HS-27A (cell line): ENCODE measurements around the gene DOC2B.
A peak's percentile ranks its signal among the peaks of the same experiment; 100 is the strongest.
"Not testable (repeated sequence)": the region's sequence is repeated elsewhere in the genome, so short reads cannot be mapped to it uniquely, and the experiment has no call there.

Experiments used
- DNase-seq: peaks from one replicate; pipeline ENCODE4 v3.0.0-alpha.2; 2012; ENCODE audit warnings: low read depth, missing footprints

DOC2B gene

GRCh38 chr17:144936-145670, 36.3 kb downstream of the DOC2B start:
- DNase-seq: no peak

GRCh38 chr17:143785-144281, 37.6 kb downstream of the DOC2B start:
- peak; percentile 7 for DNase-seq

- DNase-seq: no peak
These were observed 38.3 kb downstream of the DOC2B start for GRCh38 chr17:142876-143784.

- no peak for DNase-seq
These were observed 39.3 kb downstream of the DOC2B start for GRCh38 chr17:142102-142661.

- DNase-seq: not testable (repeated sequence)
These were observed 41.8 kb downstream of the DOC2B start for GRCh38 chr17:139401-140205.

- DNase-seq: not testable (repeated sequence)
These were observed 44.2 kb downstream of the DOC2B start, which contains the start of gene SCGB1C2 for GRCh38 chr17:137166-137807. TSS of gene SCGB1C2 (plus strand) at chr17:137569. CDS start at chr17:137591, 22 bp downstream.

- DNase-seq: not testable (repeated sequence)
These were observed 44.9 kb downstream of the DOC2B start for GRCh38 chr17:136531-136930.

GRCh38 chr17:135895-136294, 45.6 kb downstream of the DOC2B start:
- not testable (repeated sequence) for DNase-seq

- DNase-seq: not testable (repeated sequence)
These were observed 46.4 kb downstream of the DOC2B start for GRCh38 chr17:135022-135421.

- DNase-seq: not testable (repeated sequence)
These were observed 47.1 kb downstream of the DOC2B start for GRCh38 chr17:134332-134785.

GRCh38 chr17:133932-134331, 47.5 kb downstream of the DOC2B start:
- DNase-seq: not testable (repeated sequence)

GRCh38 chr17:118339-118917, 63.0 kb downstream of the DOC2B start:
- DNase-seq: not testable (repeated sequence)

- not testable (repeated sequence) for DNase-seq
These were observed 68.3 kb downstream of the DOC2B start for GRCh38 chr17:113111-113510.
